Measurements from ENCODE around the gene RPA4.

DNA sequence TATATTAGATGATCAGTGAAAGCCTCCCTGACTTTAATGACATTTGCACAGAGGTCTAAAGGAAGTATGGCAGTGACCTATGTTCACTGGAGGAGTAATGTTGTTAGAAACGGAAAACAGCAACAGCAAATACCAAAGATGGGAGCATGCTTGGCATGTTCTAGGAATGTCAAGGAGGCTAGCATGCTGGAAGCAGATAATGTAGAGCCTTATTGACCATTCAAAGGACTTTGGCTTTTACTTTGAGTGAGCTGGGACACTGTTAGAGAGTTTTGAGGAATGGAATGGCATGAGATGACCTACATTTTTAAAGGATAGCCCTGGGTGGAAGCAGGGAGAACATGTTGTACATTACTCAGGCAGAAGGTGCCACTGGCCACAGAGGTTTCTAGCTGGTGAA lies 6.0 kb downstream of the RPA4 start:
- TF ChIP-seq FOXP2 (optimal IDR thresholded peaks at IDR 0.05; ENCODE audit: control extremely low read depth, extremely low read length, insufficient read depth) (no peak), POLR2AphosphoS5 (IDR thresholded peaks at IDR 0.05; ENCODE audit: borderline replicate concordance, low read depth, low read length) (no peak), EZH2 (IDR thresholded peaks at IDR 0.05) (no peak)

All from SK-N-MC (cell line).